ENCODE results near the gene GABRA4. TPM values are rescaled to one million over a fixed set of nuclear protein-coding genes. Genes with fewer than 3 reads are reported as not detected.

The GABRA4 gene
- total and polyA plus RNA-seq, 2 donors (not counting 1 experiment from before 2014, with no cell fraction given) = not detected

DNA sequence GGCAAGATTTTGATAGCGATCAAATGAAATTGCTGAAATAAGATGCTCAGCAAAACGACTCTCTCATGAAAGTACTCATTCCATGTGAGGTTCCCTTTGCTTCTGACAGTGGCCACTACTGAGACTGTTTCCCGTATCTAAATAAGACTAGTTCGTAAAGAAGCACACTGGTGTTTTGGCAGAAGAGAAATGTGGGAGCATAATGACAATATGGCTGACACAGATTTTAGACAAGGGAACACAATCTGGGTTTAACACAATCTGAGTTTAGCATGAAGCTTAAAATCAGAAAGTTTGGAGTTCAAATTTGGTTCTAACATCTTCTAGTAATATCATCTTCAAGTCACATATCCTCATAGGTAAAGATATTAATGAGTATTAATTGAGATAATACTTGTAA, 13.7 kb downstream of the GABRA4 start:
- CTCF ChIA-PET = no interaction called here
- H2AFZ ChIP-seq (ENCODE audit: insufficient read depth, low read depth, low read length, poor library complexity, severe bottlenecking) = no peak overlapping the region
- H3K27ac Mint-ChIP-seq = no peak overlapping the region
- H3K9me3 ChIP-seq (ENCODE audit: control extremely low read depth in 1 of 3, control insufficient read depth in 2 of 3, insufficient read depth in 1 of 3, low read length in 2 of 3) = no peaks in the 10 kb centered on the region
- H3K4me2 ChIP-seq (replicated peaks; ENCODE audit: low read depth, low read length, poor library complexity, severe bottlenecking) = no peak overlapping the region
- no peaks in the 10 kb centered on the region for H3K36me3 ChIP-seq (replicated peaks in 1 of 2; ENCODE audit: control extremely low read depth in 1 of 2, control insufficient read depth in 1 of 2, extremely low read depth in 1 of 2, insufficient read depth in 2 of 2, low read length in 1 of 2)
- H3K79me2 ChIP-seq (ENCODE audit: control insufficient read depth, insufficient read depth, low read length) = no peaks in the 10 kb centered on the region
- ATAC-seq (ENCODE audit: low read depth) (no peak), DNase-seq (no peak)
- H4K20me1 ChIP-seq (ENCODE audit: control insufficient read depth, insufficient read depth, low read length, poor library complexity, severe bottlenecking) = no peaks in the 10 kb centered on the region
- H3K27me3 ChIP-seq (replicated peaks in 1 of 4; ENCODE audit: control extremely low read depth in 1 of 4, control insufficient read depth in 3 of 4, insufficient read depth in 4 of 4, low read length in 3 of 4) = no peaks in the 10 kb centered on the region
- no peak overlapping the region for H3K9ac ChIP-seq (ENCODE audit: low read length)
- H3K9me3 Mint-ChIP-seq (ENCODE audit: insufficient read depth) = no peaks in the 10 kb centered on the region
- peaks cover 3% of the 10 kb centered on the region for H3K27me3 Mint-ChIP-seq
- no peaks in the 10 kb centered on the region for H3K4me1 ChIP-seq (ENCODE audit: control insufficient read depth in 2 of 2, insufficient read depth in 2 of 2, low read length in 2 of 2)
- H3K4me1 Mint-ChIP-seq = no peaks in the 10 kb centered on the region
- no peak overlapping the region for H3K4me3 ChIP-seq (ENCODE audit: control extremely low read depth in 1 of 5, extremely low read depth in 1 of 5, insufficient read depth in 1 of 5, low read depth in 2 of 5, low read length in 4 of 5)
- intact Hi-C loops (cut with micrococcal nuclease) = no loop called here
- H3K4me3 Mint-ChIP-seq = no peak overlapping the region
- TF ChIP-seq, protein P1, sequence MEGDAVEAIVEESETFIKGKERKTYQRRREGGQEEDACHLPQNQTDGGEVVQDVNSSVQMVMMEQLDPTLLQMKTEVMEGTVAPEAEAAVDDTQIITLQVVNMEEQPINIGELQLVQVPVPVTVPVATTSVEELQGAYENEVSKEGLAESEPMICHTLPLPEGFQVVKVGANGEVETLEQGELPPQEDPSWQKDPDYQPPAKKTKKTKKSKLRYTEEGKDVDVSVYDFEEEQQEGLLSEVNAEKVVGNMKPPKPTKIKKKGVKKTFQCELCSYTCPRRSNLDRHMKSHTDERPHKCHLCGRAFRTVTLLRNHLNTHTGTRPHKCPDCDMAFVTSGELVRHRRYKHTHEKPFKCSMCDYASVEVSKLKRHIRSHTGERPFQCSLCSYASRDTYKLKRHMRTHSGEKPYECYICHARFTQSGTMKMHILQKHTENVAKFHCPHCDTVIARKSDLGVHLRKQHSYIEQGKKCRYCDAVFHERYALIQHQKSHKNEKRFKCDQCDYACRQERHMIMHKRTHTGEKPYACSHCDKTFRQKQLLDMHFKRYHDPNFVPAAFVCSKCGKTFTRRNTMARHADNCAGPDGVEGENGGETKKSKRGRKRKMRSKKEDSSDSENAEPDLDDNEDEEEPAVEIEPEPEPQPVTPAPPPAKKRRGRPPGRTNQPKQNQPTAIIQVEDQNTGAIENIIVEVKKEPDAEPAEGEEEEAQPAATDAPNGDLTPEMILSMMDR (IDR thresholded peaks at IDR 0.05) = no peak
- no peak for TF ChIP-seq EZH2 (IDR thresholded peaks at IDR 0.05; ENCODE audit: borderline replicate concordance, insufficient read depth, low read depth, low read length, poor library complexity, severe bottlenecking)
- H3K27ac ChIP-seq (ENCODE audit: low read length in 2 of 2) = no peak overlapping the region
- 71% methylated on average over 2 of the region's 4 CpGs for WGBS (ENCODE audit: insufficient coverage)
- POLR2A ChIA-PET = no interaction called here

DNA sequence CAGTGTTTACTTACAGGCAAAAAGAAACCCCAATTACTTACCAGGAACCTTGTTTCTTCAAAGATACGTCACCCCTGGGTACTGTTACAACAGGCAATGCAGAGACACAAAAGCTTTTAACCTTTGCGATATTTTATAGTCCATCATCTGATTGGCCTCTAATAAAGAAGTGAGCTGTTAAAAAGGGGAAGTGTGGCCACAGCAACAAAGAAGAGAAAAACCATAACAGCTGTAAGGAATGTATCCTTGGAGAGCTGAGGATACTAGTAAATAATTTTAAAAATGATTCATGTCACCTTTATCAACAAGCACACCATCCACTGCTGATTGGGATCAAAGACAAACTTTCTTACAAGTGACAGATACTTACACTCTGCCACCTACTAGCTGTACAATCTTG, 14.1 kb downstream of the GABRA4 start:
- CTCF ChIA-PET = no interaction called here
- POLR2A ChIA-PET = no interaction called here

More for the DNA sequence above, 14.1 kb downstream of the GABRA4 start:
- H3K4me1 ChIP-seq (ENCODE audit: control insufficient read depth in 2 of 2, insufficient read depth in 2 of 2, low read length in 2 of 2) = no peaks in the 10 kb centered on the region
- no peak overlapping the region for H3K27ac Mint-ChIP-seq
- no peak overlapping the region for H3K9ac ChIP-seq (ENCODE audit: low read length)
- no CpG with 5 or more reads among the region's 2 CpGs for WGBS (ENCODE audit: insufficient coverage)
- no peak for DNase-seq
- H3K27ac ChIP-seq (ENCODE audit: low read length in 2 of 2) = no peak overlapping the region
- no peaks in the 10 kb centered on the region for H4K20me1 ChIP-seq (ENCODE audit: control insufficient read depth, insufficient read depth, low read length, poor library complexity, severe bottlenecking)
- TF ChIP-seq, protein P1 (IDR thresholded peaks at IDR 0.05) = no peak
- TF ChIP-seq EZH2 (IDR thresholded peaks at IDR 0.05; ENCODE audit: borderline replicate concordance, insufficient read depth, low read depth, low read length, poor library complexity, severe bottlenecking) = no peak
- H3K4me2 ChIP-seq (replicated peaks; ENCODE audit: low read depth, low read length, poor library complexity, severe bottlenecking) = no peak overlapping the region
- no peaks in the 10 kb centered on the region for H3K27me3 ChIP-seq (replicated peaks in 1 of 4; ENCODE audit: control extremely low read depth in 1 of 4, control insufficient read depth in 3 of 4, insufficient read depth in 4 of 4, low read length in 3 of 4)
- no peaks in the 10 kb centered on the region for H3K9me3 ChIP-seq (ENCODE audit: control extremely low read depth in 1 of 3, control insufficient read depth in 2 of 3, insufficient read depth in 1 of 3, low read length in 2 of 3)
- no peaks in the 10 kb centered on the region for H3K4me1 Mint-ChIP-seq
- no peaks in the 10 kb centered on the region for H3K9me3 Mint-ChIP-seq (ENCODE audit: insufficient read depth)
- intact Hi-C loops (cut with micrococcal nuclease) = no loop called here
- H3K79me2 ChIP-seq (ENCODE audit: control insufficient read depth, insufficient read depth, low read length) = no peaks in the 10 kb centered on the region
- ATAC-seq (ENCODE audit: low read depth) = no peak
- no peak overlapping the region for H3K4me3 Mint-ChIP-seq
- H3K27me3 Mint-ChIP-seq = peaks cover 3% of the 10 kb centered on the region
- no peak overlapping the region for H3K4me3 ChIP-seq (ENCODE audit: control extremely low read depth in 1 of 5, extremely low read depth in 1 of 5, insufficient read depth in 1 of 5, low read depth in 2 of 5, low read length in 4 of 5)
- no peak overlapping the region for H2AFZ ChIP-seq (ENCODE audit: insufficient read depth, low read depth, low read length, poor library complexity, severe bottlenecking)
- H3K36me3 ChIP-seq (replicated peaks in 1 of 2; ENCODE audit: control extremely low read depth in 1 of 2, control insufficient read depth in 1 of 2, extremely low read depth in 1 of 2, insufficient read depth in 2 of 2, low read length in 1 of 2) = no peaks in the 10 kb centered on the region
